Activated CD4-positive, CD25-positive, alpha-beta regulatory T cell treated with anti-CD3 and anti-CD28 coated beads, Interleukin-2, amount 50 U/mL, for 24 hours (primary cell): ENCODE measurements around the gene KIN.
"Not testable (repeated sequence)": the region's sequence is repeated elsewhere in the genome, so short reads cannot be mapped to it uniquely, and the experiment has no call there.

ENCODE experiments used
- ATAC-seq, 2 donors: fragments of 150-1000 bp; cut with Tn5 transposase; one replicate each; pipeline ENCODE4 v1.10.0; 2021; ENCODE audit warnings: mild to moderate bottlenecking in 1 of 2, moderate library complexity in 1 of 2

Gene KIN

GRCh38 chr10:7722927-7723529 is 64.8 kb downstream of the KIN start:
- ATAC-seq: no peak

DNA sequence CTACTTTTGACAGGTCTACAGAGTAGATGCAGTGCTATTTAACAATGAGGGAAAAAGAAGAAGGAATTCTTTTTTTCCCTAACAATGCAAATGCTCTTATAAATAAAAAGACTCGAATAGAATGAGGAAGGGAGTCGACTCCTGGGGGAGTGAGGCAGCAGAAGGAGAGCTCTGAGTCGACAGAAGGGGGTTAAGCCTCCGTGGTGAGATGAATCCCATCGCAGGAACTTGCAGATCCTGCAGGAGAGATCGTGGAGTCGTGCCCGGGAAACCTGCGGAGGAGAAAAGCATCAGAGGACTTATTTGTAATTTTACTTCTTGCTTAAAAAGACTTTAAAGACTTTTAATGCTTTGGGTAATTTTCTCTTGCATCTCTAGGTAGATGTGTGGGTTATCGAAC is 67.3 kb downstream of the KIN start:
- ATAC-seq: no peak

DNA sequence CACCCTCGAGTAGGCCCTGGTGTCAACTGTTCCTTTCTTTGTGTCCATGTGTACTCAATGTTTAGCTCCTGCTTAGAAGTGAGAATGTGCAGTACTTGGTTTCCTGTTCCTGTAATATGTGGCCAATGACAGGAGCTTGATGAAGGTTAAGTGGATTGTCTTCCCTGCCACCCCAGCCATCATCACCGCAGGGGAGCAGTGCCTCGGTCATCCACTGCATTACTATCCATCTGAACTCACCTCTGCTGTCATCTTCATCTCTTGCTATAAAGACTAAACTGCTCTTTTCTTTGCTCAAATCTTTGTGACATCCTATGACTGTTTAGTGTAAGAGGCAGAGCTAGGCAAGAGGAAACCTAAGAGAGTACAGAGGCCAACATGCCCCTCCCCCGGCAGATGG is 69.1 kb downstream of the KIN start:
- no peak for ATAC-seq

DNA sequence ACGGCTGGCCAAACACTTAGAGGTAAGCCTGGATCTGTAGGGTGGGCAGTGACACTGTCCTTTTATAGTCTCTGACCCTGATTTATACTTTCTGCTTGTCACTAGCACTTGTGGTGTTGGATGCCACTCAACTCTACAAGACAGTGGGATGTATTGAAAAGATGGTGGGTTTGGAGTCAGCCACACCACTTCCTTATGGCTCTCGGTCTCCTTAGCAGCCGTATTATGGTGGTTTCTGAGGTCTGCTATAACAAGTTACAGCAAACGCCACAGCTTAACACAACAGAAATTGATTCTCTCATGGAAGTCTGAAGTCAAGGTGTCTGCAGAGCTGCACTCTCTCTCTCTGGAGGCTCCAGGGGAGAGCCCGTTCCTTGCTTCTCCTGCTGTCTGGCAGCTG is 70.0 kb downstream of the KIN start:
- no peak for ATAC-seq

- no peak for ATAC-seq
Measured at GRCh38 chr10:7715515-7715914, 72.3 kb downstream of the KIN start.

GRCh38 chr10:7711075-7711474 is 76.7 kb downstream of the KIN start:
- not testable (repeated sequence) for ATAC-seq

DNA sequence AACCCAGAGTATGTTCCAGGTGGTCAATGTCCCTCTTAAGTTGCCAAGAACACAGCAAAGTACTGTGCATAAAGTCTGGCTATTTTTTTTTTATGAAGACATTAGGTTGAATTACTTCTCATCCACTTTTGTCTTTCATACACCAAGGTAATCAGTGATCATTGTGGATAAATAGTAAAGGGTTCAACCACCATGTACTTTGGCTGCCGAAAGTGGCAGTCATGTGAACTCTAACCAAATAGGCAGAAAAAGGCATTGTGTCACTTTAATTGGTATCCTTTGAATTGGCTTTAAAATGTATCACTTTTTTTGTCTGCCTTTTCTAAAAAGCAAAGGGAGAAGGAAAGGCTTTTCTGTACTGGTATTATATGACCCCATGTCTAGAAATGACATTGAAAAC is 77.3 kb downstream of the KIN start:
- ATAC-seq: no peak

DNA sequence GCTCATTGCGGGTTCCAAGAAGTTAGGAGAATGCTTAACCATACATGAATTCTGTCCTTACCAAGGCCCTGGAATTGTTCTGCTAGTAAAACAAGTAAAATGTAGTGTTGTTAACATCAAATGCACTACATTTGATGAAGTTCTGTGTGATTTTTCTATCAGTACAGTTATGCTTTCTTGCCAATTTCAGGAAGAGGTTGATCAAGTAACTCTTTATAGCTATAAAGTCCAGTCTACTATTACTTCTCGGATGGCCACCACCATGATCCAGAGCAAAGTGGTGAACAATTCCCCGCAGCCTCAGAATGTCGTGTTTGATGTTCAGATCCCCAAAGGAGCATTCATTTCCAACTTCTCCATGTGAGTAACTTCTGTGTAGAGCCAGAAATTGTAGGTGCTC is 79.0 kb downstream of the KIN start:
- ATAC-seq: no peak

DNA sequence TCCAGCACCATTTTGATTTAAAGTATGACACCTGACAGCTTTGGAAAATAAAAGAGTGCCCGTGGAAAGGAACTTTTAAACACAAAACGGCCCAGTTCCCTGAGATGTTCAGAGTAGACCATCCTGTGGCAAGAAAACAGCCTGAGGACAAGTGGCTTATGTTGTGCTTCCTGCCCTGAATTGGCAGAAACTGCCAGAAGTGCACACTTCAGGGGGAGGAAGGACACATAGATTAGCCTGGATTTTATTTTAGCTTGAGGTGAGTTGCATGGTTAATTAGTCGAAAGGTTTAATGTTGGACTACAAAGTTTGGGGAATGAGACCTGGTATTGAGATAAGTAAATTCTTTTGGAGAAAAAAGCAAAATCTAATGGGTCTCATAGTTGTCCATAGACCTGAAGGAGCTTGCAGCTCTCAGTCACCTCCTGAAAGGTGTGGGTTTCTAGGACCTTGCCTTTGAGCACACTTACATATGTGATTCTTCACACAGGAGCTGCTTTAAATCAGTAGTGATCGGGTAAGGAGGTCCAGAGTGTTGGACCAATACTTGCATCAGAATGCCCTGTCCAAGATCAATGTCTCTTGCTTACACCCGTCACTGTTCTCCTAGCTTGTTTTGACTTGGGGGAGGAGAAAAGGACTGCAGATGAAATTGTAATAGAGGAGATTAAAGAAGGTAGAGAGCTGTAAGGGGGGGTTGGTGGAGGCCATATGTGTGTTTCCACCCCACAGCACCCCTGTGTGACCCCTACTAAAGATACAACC is 79.8 kb downstream of the KIN start:
- no peak for ATAC-seq

DNA sequence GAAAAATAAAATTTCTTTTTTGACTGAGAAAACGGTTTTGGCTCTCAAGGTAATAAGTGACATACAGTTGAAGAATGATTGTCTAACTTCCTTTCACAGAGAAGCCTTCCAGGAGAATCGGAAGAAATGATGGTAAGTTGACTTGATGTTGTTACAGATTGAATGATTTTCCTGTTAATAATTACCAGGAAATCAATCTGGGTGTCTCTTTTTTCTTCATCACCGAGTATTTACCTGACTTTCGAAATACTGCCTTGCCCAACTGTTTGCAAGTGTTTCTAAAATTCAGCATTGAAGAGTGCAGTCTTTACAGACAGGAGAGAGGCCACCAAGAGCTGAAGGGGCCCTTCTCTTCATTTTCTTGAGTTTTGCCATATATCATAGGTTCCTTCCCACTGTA is 80.7 kb downstream of the KIN start:
- no peak for ATAC-seq

- ATAC-seq: no peak
Measured at GRCh38 chr10:7706534-7707073, 81.2 kb downstream of the KIN start.

- ATAC-seq: no peak
Measured at GRCh38 chr10:7705341-7705740, 82.5 kb downstream of the KIN start.

DNA sequence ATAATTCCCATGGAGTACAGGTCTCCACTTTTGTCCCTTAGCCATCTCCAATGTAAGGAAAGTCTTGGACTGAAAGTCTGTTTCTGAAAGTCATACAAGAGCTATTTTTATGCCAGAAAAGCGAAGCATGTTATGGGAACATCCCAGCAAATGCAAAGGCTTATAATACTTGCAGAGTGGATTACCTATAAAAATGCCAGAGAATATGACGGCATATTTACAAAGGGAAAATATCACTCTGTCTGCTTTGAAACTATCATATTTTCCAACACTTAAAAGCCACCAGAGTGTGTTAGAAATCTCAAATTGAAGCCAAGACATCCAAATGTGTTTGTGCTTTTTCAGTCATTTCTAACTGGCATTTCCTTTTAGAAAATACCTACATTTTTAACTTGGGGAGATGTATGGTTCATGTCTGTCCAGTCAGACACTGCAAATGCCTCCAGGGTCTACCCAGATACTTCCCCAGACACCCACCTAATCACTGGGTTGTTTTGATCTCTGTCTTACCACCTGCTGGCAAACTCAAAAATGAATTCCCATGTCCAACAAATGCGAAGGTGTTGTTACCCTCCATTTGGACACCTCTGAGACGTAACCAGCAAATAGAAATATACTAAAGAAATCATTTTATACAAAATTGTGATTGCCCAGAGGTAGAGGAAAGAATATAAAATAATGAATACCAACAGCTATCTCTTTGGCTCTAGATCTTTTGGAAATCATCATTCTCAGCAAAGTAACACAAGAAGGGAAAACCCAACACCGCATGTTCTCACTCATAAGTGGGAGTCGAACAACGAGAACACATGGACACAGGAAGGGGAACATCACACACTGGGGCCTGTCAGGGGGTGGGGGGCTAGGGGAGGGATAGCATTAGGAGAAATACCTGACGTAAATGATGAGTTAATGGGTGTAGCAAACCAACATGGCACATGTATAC is 83.4 kb downstream of the KIN start:
- no peak for ATAC-seq

- ATAC-seq: no peak
Measured at GRCh38 chr10:7703140-7703539, 84.7 kb downstream of the KIN start, which contains the start of gene ITIH2. Gene ITIH2 (plus strand): TSS chr10:7703316. CDS start chr10:7703435, 119 bp downstream.

GRCh38 chr10:7702288-7702812 is 85.4 kb downstream of the KIN start:
- no peak for ATAC-seq

DNA sequence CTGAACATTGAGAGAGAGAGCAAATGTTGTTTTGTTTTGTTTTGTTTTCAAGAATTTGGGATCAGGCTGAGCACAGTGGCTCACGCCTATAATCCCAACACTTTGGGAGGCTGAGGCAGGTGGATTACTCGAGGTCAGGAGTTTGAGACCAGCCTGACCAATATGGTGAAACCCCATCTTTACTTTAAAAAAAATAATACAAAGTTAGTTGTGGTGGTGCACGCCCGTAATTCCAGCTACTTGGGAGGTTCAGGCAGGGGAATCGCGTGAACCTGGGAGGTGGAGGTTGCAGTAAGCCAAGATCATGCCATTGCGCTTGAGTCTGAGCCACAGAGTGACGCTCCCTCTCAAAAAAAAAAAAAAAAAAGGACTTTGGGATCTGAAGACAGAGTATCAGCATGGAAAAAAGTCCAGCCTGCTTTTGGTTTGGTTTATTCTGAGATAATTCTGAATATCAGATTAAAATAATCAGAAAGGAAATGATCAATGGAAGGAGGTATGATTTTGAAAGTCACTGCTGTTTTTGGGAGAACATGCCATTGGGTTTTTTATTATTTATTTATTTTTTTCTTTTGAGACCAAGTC is 86.5 kb downstream of the KIN start:
- ATAC-seq: no peak
